Measurements from ENCODE around the gene LMCD1. TPM values are rescaled to one million over a fixed set of nuclear protein-coding genes. Genes with fewer than 3 reads are reported as not detected.

Gene LMCD1
- total RNA-seq, 1 experiment from 2014 or later = 59.6 TPM

GRCh38 chr3:8524656-8525399 lies 23.2 kb downstream of the LMCD1 start:
- no peak overlapping the region for H3K27ac ChIP-seq
- no peaks in the 10 kb centered on the region for H3K27me3 ChIP-seq
- H3K36me3 ChIP-seq = peaks cover 62% of the 10 kb centered on the region
- no peaks in the 10 kb centered on the region for H3K4me1 ChIP-seq
- no peak overlapping the region for H3K4me3 ChIP-seq
- H3K9me3 ChIP-seq (replicated peaks) = no peaks in the 10 kb centered on the region
- DNase-seq = no peak

GRCh38 chr3:8525893-8526292 lies 24.3 kb downstream of the LMCD1 start:
- H3K27me3 ChIP-seq = no peaks in the 10 kb centered on the region
- no peak overlapping the region for H3K4me3 ChIP-seq
- DNase-seq = no peak
- no peaks in the 10 kb centered on the region for H3K4me1 ChIP-seq
- no peaks in the 10 kb centered on the region for H3K9me3 ChIP-seq (replicated peaks)
- H3K36me3 ChIP-seq = peaks cover 66% of the 10 kb centered on the region
- H3K27ac ChIP-seq = no peak overlapping the region

- no peak for DNase-seq
- peaks cover 57% of the 10 kb centered on the region for H3K36me3 ChIP-seq
- H3K4me1 ChIP-seq = no peaks in the 10 kb centered on the region
- no peaks in the 10 kb centered on the region for H3K27me3 ChIP-seq
- no peak overlapping the region for H3K27ac ChIP-seq
- no peaks in the 10 kb centered on the region for H3K9me3 ChIP-seq (replicated peaks)
- no peak overlapping the region for H3K4me3 ChIP-seq
These were observed 27.6 kb downstream of the LMCD1 start for GRCh38 chr3:8529181-8529637.

GRCh38 chr3:8529738-8530525 lies 28.3 kb downstream of the LMCD1 start:
- no peaks in the 10 kb centered on the region for H3K4me1 ChIP-seq
- no peak overlapping the region for H3K27ac ChIP-seq
- H3K4me3 ChIP-seq = no peak overlapping the region
- no peaks in the 10 kb centered on the region for H3K27me3 ChIP-seq
- no peak for DNase-seq
- peaks cover 62% of the 10 kb centered on the region for H3K36me3 ChIP-seq
- H3K9me3 ChIP-seq (replicated peaks) = no peaks in the 10 kb centered on the region

GRCh38 chr3:8530581-8530980 lies 29.0 kb downstream of the LMCD1 start:
- Histone ChIP-seq H3K9me3 (replicated peaks) (no peaks in the 10 kb centered on the region), H3K27ac (no peak overlapping the region), H3K36me3 (peaks cover 63% of the 10 kb centered on the region), H3K27me3 (no peaks in the 10 kb centered on the region), H3K4me3 (no peak overlapping the region), H3K4me1 (no peaks in the 10 kb centered on the region)
- DNase-seq = no peak

GRCh38 chr3:8532251-8532871 lies 30.7 kb downstream of the LMCD1 start:
- no peak overlapping the region for H3K27ac ChIP-seq

GRCh38 chr3:8536096-8537056 lies 34.8 kb downstream of the LMCD1 start:
- Histone ChIP-seq H3K27ac (no peak overlapping the region), H3K4me3 (no peak overlapping the region), H3K4me1 (no peaks in the 10 kb centered on the region), H3K27me3 (no peaks in the 10 kb centered on the region), H3K9me3 (replicated peaks) (no peaks in the 10 kb centered on the region), H3K36me3 (peaks cover 66% of the 10 kb centered on the region)
- no peak for DNase-seq

More at GRCh38 chr3:8532251-8532871, 30.7 kb downstream of the LMCD1 start:
- Histone ChIP-seq H3K27me3 (no peaks in the 10 kb centered on the region), H3K4me3 (no peak overlapping the region), H3K4me1 (no peaks in the 10 kb centered on the region), H3K36me3 (peaks cover 79% of the 10 kb centered on the region), H3K9me3 (replicated peaks) (no peaks in the 10 kb centered on the region)
- DNase-seq = no peak

GRCh38 chr3:8537440-8537839 lies 35.8 kb downstream of the LMCD1 start:
- H3K4me3 ChIP-seq = no peak overlapping the region
- H3K36me3 ChIP-seq = peaks cover 70% of the 10 kb centered on the region
- DNase-seq = no peak
- H3K27me3 ChIP-seq = no peaks in the 10 kb centered on the region
- no peak overlapping the region for H3K27ac ChIP-seq
- no peaks in the 10 kb centered on the region for H3K9me3 ChIP-seq (replicated peaks)
- no peaks in the 10 kb centered on the region for H3K4me1 ChIP-seq

- Histone ChIP-seq H3K27me3 (no peaks in the 10 kb centered on the region), H3K9me3 (replicated peaks) (no peaks in the 10 kb centered on the region), H3K36me3 (peaks cover 73% of the 10 kb centered on the region)
These were observed 36.6 kb downstream of the LMCD1 start for GRCh38 chr3:8538223-8538622.

GRCh38 chr3:8538913-8539312 lies 37.3 kb downstream of the LMCD1 start:
- Histone ChIP-seq H3K27me3 (no peaks in the 10 kb centered on the region), H3K36me3 (peaks cover 66% of the 10 kb centered on the region), H3K4me3 (no peak overlapping the region), H3K4me1 (no peaks in the 10 kb centered on the region), H3K27ac (no peak overlapping the region), H3K9me3 (replicated peaks) (no peaks in the 10 kb centered on the region)
- no peak for DNase-seq

More at GRCh38 chr3:8538223-8538622, 36.6 kb downstream of the LMCD1 start:
- no peak overlapping the region for H3K27ac ChIP-seq
- H3K4me1 ChIP-seq = no peaks in the 10 kb centered on the region
- H3K4me3 ChIP-seq = no peak overlapping the region
- DNase-seq = no peak

GRCh38 chr3:8539419-8539818 lies 37.8 kb downstream of the LMCD1 start:
- H3K36me3 ChIP-seq = peaks cover 61% of the 10 kb centered on the region
- no peak for DNase-seq
- H3K27me3 ChIP-seq = no peaks in the 10 kb centered on the region
- no peak overlapping the region for H3K4me3 ChIP-seq
- no peak overlapping the region for H3K27ac ChIP-seq
- no peaks in the 10 kb centered on the region for H3K9me3 ChIP-seq (replicated peaks)
- no peaks in the 10 kb centered on the region for H3K4me1 ChIP-seq

- Histone ChIP-seq H3K27ac (no peak overlapping the region), H3K4me1 (no peaks in the 10 kb centered on the region), H3K9me3 (replicated peaks) (no peaks in the 10 kb centered on the region), H3K4me3 (no peak overlapping the region), H3K36me3 (peaks cover 61% of the 10 kb centered on the region), H3K27me3 (no peaks in the 10 kb centered on the region)
- no peak for DNase-seq
These were observed 38.8 kb downstream of the LMCD1 start for GRCh38 chr3:8540456-8540855.

- no peaks in the 10 kb centered on the region for H3K4me1 ChIP-seq
- no peaks in the 10 kb centered on the region for H3K9me3 ChIP-seq (replicated peaks)
- no peak overlapping the region for H3K4me3 ChIP-seq
- DNase-seq = no peak
- H3K27me3 ChIP-seq = no peaks in the 10 kb centered on the region
- H3K27ac ChIP-seq = no peak overlapping the region
- peaks cover 62% of the 10 kb centered on the region for H3K36me3 ChIP-seq
These were observed 39.9 kb downstream of the LMCD1 start for GRCh38 chr3:8541486-8541885.

All from SJCRH30 (cell line).